Activated CD4-positive, alpha-beta T cell treated with anti-CD3 and anti-CD28 coated beads for 24 hours (primary cell): ENCODE data around the gene ETS1.

Experiments
- DNase-seq, 2 donors: peaks; one replicate each; pipeline ENCODE4 v3.0.0-alpha.2; 2020; ENCODE audit warnings: low read depth in 2 of 2

Gene ETS1

GRCh38 chr11:128618603-128619002, 31.2 kb upstream of the ETS1 start:
- DNase-seq: no peak

GRCh38 chr11:128616161-128616560, 28.8 kb upstream of the ETS1 start:
- no peak for DNase-seq

- DNase-seq: no peak
These were observed 28.3 kb upstream of the ETS1 start for GRCh38 chr11:128615612-128616011.

GRCh38 chr11:128615076-128615475, 27.7 kb upstream of the ETS1 start:
- no peak for DNase-seq

GRCh38 chr11:128614026-128614425, 26.7 kb upstream of the ETS1 start:
- DNase-seq: no peak

GRCh38 chr11:128613300-128613995, 26.1 kb upstream of the ETS1 start:
- DNase-seq: no peak

- no peak for DNase-seq
These were observed 23.6 kb upstream of the ETS1 start for GRCh38 chr11:128610721-128611617.

- DNase-seq: no peak
These were observed 22.4 kb upstream of the ETS1 start for GRCh38 chr11:128609785-128610184.

GRCh38 chr11:128608746-128609407, 21.5 kb upstream of the ETS1 start:
- no peak for DNase-seq

- DNase-seq: no peak
These were observed 20.5 kb upstream of the ETS1 start for GRCh38 chr11:128607819-128608218.

GRCh38 chr11:128604723-128605122, 17.4 kb upstream of the ETS1 start:
- no peak for DNase-seq

- no peak for DNase-seq
These were observed 16.5 kb upstream of the ETS1 start for GRCh38 chr11:128603752-128604414.

GRCh38 chr11:128603003-128603696, 15.8 kb upstream of the ETS1 start:
- no peak for DNase-seq

GRCh38 chr11:128599729-128600128, 12.4 kb upstream of the ETS1 start:
- DNase-seq: no peak

- DNase-seq: no peak
These were observed 11.3 kb upstream of the ETS1 start for GRCh38 chr11:128598506-128599150.

- no peak for DNase-seq
These were observed 10.7 kb upstream of the ETS1 start for GRCh38 chr11:128598096-128598495.

- DNase-seq: no peak
These were observed 9.9 kb upstream of the ETS1 start for GRCh38 chr11:128597209-128597608.

- DNase-seq: no peak
These were observed 8.9 kb upstream of the ETS1 start for GRCh38 chr11:128596250-128596649.

- no peak for DNase-seq
These were observed 8.4 kb upstream of the ETS1 start for GRCh38 chr11:128595775-128596174.

- DNase-seq: no peak
These were observed 7.9 kb upstream of the ETS1 start for GRCh38 chr11:128595221-128595620.

GRCh38 chr11:128594226-128594625, 6.9 kb upstream of the ETS1 start:
- no peak for DNase-seq
